GM19468 (cell line): ENCODE data around the gene SETBP1.
"Not testable (repeated sequence)": the region's sequence is repeated elsewhere in the genome, so short reads cannot be mapped to it uniquely, and the experiment has no call there.

ENCODE experiments used
- ATAC-seq: cut with Tn5 transposase; IDR thresholded peaks from one replicate; pipeline ENCODE4 v1.9.1; 2021; ENCODE audit warnings: mild to moderate bottlenecking, moderate library complexity, moderate number of reproducible peaks; ENCODE audit not compliant: unreplicated experiment; ENCODE audit errors: extremely low read depth

Gene SETBP1

DNA sequence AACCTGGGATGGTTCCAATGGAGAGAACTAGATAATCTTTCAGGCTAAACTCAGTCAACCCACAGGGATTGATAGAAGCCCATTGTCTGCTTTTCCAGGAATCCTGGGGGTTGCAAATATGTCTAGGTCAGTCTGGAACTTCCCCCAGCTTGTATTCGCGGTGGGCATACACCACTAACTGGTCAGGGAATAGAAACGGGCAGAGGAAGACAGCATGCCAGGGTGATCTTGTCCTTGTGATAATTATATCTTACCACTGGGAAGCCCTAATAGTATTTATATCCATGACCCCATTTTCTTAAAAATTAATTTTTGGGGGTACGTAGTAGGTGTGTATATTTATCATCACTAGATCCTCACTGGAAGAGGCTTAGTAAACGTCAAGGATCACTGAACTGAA lies 101.9 kb downstream of the SETBP1 start:
- no peak for ATAC-seq

DNA sequence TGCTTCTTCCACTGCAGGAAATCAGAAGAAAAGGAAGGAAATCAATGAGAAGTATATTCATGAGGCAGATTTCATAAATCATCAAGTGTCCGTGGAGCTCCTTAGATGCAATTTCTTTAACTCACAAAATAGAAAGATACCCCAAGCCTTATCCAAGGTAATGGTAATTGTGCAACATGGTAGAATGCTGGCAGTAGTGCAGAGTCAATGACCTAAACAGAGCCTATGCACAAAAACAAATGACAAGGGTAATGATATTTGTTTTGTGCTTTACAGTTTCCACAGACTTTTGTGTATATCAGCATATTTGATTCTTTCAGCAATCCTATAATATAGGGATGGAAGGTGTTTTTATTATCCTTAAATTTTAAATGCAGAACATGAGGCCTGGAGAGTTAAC lies 102.7 kb downstream of the SETBP1 start:
- no peak for ATAC-seq

GRCh38 chr18:44786257-44786656 lies 105.6 kb downstream of the SETBP1 start:
- no peak for ATAC-seq

DNA sequence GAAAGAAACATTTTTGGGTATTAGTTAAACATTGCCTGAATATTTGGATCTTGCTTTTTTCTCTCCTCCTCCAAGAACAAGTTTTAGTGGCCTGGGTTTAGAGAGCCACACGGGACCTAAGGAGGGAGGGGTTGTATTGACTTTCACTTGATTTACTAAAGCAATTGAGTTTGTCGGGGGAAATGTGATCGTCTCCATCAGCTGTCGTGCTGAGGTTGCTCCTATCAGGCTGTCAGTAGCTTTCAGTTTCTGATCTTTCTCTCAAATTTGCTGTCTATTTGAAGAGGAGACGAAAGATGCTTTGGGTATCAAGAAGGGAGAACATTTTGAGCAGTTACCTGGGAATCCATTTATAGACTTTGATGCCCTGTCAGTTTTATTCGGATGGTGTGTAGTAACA lies 106.0 kb downstream of the SETBP1 start:
- no peak for ATAC-seq

DNA sequence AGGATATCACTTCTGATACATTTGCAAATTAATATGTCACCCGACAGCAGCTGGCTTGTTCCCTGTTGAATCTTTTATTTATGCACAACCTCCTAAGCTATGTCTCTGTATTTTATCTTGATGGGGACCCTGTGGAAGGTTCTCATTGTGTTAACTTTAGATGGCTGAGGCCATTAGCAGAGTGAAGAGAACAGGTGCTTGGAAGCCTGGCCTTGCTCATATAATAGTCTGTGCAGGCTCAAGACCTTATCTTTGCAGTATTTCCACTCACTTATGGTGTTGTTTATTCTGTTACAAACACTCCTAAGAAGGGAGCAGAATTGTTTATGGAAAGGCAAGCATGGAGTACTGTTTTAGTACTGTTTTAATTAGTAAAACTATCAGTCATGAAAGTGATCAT lies 107.6 kb downstream of the SETBP1 start:
- no peak for ATAC-seq

- ATAC-seq, result no peak
These were observed 109.0 kb downstream of the SETBP1 start for GRCh38 chr18:44789710-44790109.

DNA sequence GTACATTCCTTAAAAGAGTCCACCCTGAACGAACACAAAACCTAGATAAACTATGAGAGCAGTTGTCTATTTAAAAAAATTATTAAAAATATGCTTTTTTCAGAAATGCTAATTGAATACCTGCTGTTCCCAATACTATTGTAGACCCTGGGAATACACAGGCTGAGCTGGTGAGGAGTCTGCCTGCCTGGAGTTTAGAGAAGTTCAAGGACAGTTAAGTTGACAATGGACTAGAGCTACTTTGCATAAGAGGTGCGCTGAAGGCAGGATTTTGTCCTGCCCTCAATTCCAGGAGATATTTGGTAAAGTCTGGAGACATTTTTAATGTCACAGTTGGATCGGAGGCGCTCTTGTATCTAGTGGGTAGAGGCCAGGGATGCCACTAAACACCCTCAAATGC lies 110.2 kb downstream of the SETBP1 start:
- ATAC-seq, result no peak

- ATAC-seq, result no peak
These were observed 110.8 kb downstream of the SETBP1 start for GRCh38 chr18:44791520-44791919.

- no peak for ATAC-seq
These were observed 111.9 kb downstream of the SETBP1 start for GRCh38 chr18:44792456-44793061.

GRCh38 chr18:44793194-44793593 lies 112.5 kb downstream of the SETBP1 start:
- ATAC-seq, result no peak

- no peak for ATAC-seq
These were observed 113.0 kb downstream of the SETBP1 start for GRCh38 chr18:44793685-44794084.

DNA sequence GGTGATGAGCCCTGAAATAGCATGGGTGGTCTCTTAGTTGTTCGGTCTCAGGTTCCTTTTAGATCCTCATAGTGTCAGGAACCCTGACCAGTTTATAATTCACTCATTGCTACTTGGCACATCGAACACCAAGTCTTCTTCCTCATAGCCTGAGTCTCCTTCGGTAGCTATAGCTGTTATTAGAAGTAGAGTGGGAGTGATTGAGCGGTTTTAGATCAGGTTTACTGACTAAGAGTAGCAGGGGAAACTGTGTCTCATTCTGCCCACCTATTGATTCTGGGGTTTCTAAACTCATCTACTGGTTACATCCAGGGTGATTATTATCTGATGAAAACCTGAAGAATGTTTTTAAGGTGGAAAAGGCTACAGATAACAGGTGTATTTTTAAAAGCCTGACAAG lies 114.6 kb downstream of the SETBP1 start:
- ATAC-seq, result no peak

GRCh38 chr18:44796429-44797428 lies 116.0 kb downstream of the SETBP1 start:
- no peak for ATAC-seq

DNA sequence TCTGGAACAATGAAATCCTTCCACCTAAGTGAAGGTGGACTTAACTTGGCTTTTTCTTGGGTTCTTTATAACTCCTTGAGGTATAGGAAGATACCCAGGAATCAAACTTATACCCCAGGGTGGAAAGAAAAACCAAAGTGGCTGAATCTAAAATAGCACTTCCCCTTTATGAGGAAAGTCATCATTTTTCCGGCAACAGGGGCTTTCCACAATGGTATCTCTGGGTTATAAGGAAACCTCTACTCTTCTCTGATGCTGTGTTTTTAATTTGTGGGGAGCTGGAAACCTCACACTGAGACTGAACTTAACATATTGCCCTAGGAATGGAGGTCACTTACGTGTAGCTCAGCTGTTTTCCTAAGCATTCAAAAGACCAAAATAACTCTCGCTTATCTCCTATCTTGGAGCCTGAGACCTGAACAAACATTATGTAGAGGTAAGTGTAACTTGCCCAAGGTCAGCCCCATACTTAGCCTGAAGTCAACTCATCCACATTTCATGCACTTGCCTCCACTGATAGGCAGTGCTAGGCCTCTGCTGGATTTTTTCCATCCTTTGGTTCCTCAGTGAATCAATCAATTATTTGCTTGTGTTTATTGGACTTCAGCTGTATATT lies 117.9 kb downstream of the SETBP1 start:
- no peak for ATAC-seq

DNA sequence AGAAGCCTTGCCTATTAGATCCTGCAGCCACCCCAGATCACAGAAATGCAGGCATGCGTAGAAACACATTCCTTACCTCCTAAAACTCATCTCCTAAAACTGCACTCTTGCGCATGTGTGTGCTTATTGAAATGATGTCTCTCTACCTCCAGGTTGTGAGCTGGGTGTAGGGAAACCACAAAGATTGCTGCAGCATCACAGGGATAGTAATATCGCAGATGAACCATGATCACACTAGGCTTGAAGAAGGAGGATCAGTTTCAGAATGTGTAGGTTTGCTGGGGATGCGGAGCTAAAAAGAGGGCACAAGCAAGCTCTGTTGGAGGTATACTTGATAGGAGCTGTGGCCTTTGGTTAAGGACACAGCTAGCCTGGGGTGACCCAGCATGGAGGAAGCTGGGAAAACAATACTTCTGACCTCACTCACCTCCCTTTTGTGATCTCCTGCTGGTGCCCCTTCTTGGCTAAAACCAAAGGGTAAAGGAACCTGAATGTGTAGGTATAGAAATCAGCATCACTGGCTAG lies 118.8 kb downstream of the SETBP1 start:
- ATAC-seq, result no peak

GRCh38 chr18:44799907-44800421 lies 119.3 kb downstream of the SETBP1 start:
- ATAC-seq, result peak; percentile 52

DNA sequence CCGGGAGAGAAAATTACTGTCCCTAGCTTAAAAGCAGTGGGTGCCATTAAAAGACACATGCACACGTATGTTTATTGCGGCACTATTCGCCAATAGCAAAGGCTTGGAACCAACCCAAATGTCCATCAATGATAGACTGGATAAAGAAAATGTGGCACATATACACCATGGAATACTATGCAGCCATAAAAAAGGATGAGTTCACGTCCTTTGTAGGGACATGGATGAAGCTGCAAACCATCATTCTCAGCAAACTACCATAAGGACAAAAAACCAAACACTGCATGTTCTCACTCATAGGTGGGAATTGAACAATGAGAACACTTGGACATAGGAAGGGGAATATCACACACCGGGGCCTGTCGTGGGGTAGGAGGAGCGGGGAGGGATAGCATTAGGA lies 120.1 kb downstream of the SETBP1 start:
- ATAC-seq, result not testable (repeated sequence)

DNA sequence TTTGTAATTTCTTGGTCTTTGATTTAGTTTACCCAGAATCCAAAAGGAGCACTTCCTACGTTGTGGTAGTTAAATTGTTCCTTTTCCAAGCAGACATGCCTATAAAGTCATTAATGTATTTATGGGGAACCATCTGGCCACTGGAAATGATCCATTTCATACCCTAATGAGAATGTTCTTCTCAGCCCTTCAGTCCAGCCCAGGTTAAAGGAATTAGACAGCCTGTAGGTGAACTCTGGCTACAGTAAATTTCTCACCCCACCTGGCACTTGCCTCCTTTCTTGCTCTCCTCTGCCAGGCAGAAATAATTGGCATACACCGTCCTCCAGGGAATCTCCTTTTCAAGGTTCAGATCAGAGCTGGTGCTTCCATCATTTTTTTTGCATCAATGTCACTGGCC lies 121.1 kb downstream of the SETBP1 start:
- no peak for ATAC-seq

DNA sequence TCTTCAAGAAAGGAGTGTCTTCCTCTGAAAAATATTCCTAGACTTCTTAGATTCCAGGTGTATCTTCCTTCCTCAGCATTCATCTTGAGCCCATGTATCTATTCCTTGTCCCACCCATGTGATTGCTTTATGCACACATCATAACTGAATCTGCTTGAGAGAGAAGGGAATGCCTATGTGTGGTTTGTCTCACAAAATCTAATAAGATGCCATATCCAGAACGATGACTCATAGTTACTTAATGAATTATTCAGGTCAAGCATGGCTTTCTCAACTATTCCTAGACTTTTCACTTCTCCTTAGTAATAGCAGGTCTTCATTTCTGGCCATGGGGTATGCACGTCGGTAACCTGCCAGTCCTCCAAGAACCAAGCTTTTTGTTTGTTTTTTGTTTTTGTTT lies 121.8 kb downstream of the SETBP1 start:
- ATAC-seq, result no peak

GRCh38 chr18:44803019-44803650 lies 122.4 kb downstream of the SETBP1 start:
- ATAC-seq, result no peak
